ENCODE data around the gene TMEM18. TPM values are rescaled to one million over a fixed set of nuclear protein-coding genes. Genes with fewer than 3 reads are reported as not detected.

TMEM18 gene
- total and polyA plus RNA-seq, 2 experiments from 2014 or later, result 15.0 to 41.9 TPM

- no peak overlapping the region for H3K4me3 ChIP-seq
- no peak overlapping the region for H3K27ac Mint-ChIP-seq
- no peaks in the 10 kb centered on the region for H3K27me3 Mint-ChIP-seq (ENCODE audit: insufficient read depth, low read depth, poor library complexity)
- no peaks in the 10 kb centered on the region for H4K20me1 ChIP-seq (replicated peaks; ENCODE audit: insufficient read depth)
- no peaks in the 10 kb centered on the region for H3K4me1 Mint-ChIP-seq
- peaks cover 15% of the 10 kb centered on the region for H3K36me3 Mint-ChIP-seq (ENCODE audit: low read depth)
- no peak overlapping the region for H2AFZ ChIP-seq
- H3K36me3 ChIP-seq (ENCODE audit: insufficient read depth), result no peaks in the 10 kb centered on the region
- no peak for TF ChIP-seq ZNF462 (CRISPR knock-in tag; IDR thresholded peaks at IDR 0.05)
- no peak for TF ChIP-seq POLR2AphosphoS5 (IDR thresholded peaks at IDR 0.05; ENCODE audit: low read depth)
- no peak for TF ChIP-seq STAT1 (IDR thresholded peaks at IDR 0.05; ENCODE audit: unreplicated experiment)
- TF ChIP-seq NANOG (IDR thresholded peaks at IDR 0.05; ENCODE audit: borderline replicate concordance), result no peak
- no peak for TF ChIP-seq EZH2 (IDR thresholded peaks at IDR 0.05; ENCODE audit: low read depth, unreplicated experiment)
- no peak for TF ChIP-seq CTCF (conservative IDR thresholded peaks at IDR 0.05; ENCODE audit: low read depth in 2 of 2)
- TF ChIP-seq JUNB (IDR thresholded peaks at IDR 0.05; ENCODE audit: unreplicated experiment), result no peak
- TF ChIP-seq REST (IDR thresholded peaks at IDR 0.05; ENCODE audit: unreplicated experiment), result no peak
- no peak for TF ChIP-seq ETS1 (IDR thresholded peaks at IDR 0.05)
- no peak for TF ChIP-seq ZNF114 (CRISPR knock-in tag; IDR thresholded peaks at IDR 0.05)
- H3K4me1 ChIP-seq (ENCODE audit: insufficient read depth), result no peaks in the 10 kb centered on the region
- H3F3A ChIP-seq (replicated peaks; ENCODE audit: low read depth), result no peaks in the 10 kb centered on the region
- H3K9me3 Mint-ChIP-seq, result peaks cover 22% of the 10 kb centered on the region
- no peak overlapping the region for H3K27ac ChIP-seq (ENCODE audit: low read depth)
- ATAC-seq (peak; percentile 35; the same call in 2 of the 3 replicates), DNase-seq (ENCODE audit: low spot score) (no peak)
- H3K9me2 ChIP-seq (ENCODE audit: insufficient read depth), result no peaks in the 10 kb centered on the region
- H3K27me3 ChIP-seq (ENCODE audit: insufficient read depth), result no peaks in the 10 kb centered on the region
- no peak overlapping the region for H3K4me3 Mint-ChIP-seq
- H3K4me2 ChIP-seq, result no peak overlapping the region
- H3K79me2 ChIP-seq (replicated peaks; ENCODE audit: insufficient read depth), result no peaks in the 10 kb centered on the region
These were observed 12.8 kb upstream of the TMEM18 start for GRCh38 chr2:689877-690510.
